DND-41 (cell line): ENCODE measurements around the gene MFF.

Experiments used
- CTCF ChIP-seq: IDR thresholded peaks from 2 replicates; pipeline ENCODE4 v1.5.1; 2012; ENCODE audit warnings: borderline replicate concordance, low read length, moderate library complexity, mild to moderate bottlenecking; ENCODE audit not compliant: poor library complexity, severe bottlenecking; ENCODE audit errors: extremely low read depth
- EZH2 ChIP-seq: IDR thresholded peaks from 3 replicates; pipeline ENCODE4 v1.6.1; 2012; ENCODE audit warnings: borderline replicate concordance, low read depth, mild to moderate bottlenecking, moderate library complexity, low read length, inconsistent platforms; ENCODE audit not compliant: severe bottlenecking

GRCh38 chr2:227317834-227318233 lies 7.2 kb upstream of the MFF start:
- no peak for TF ChIP-seq EZH2
- TF ChIP-seq CTCF, result no peak
